Nephron (organoid): ENCODE measurements around the gene LRFN2.

ENCODE experiments used
- H3K27ac Mint-ChIP-seq, 3 experiments: 2 replicates each; pipeline ENCODE4 v1.8.0; 2020; ENCODE audit warnings: mixed read lengths in 3 of 3, mild to moderate bottlenecking in 2 of 3, moderate library complexity in 1 of 3
- H3K27me3 Mint-ChIP-seq: 2 replicates; pipeline ENCODE4 v1.8.0; 2021; ENCODE audit warnings: low read depth, mild to moderate bottlenecking, moderate library complexity, mixed read lengths
- H3K36me3 Mint-ChIP-seq: 2 replicates; pipeline ENCODE4 v1.8.0; 2020; ENCODE audit warnings: low read depth, mixed read lengths
- H3K4me1 Mint-ChIP-seq: 2 replicates; pipeline ENCODE4 v1.8.0; 2020; ENCODE audit warnings: mixed read lengths
- H3K4me3 Mint-ChIP-seq, 3 experiments: 2 replicates each; pipeline ENCODE4 v1.8.0; 2020; ENCODE audit warnings: mild to moderate bottlenecking in 3 of 3, mixed read lengths in 3 of 3, moderate library complexity in 2 of 3
- H3K9me3 Mint-ChIP-seq: 2 replicates; pipeline ENCODE4 v1.8.0; 2020; ENCODE audit warnings: mixed read lengths
- TF ChIP-seq, protein P1 (sequence below), 3 experiments: fragments of 200-600 bp; sonication (generic); IDR thresholded peaks; one replicate each; pipeline ENCODE4 v1.5.0; 2021; ENCODE audit warnings: antibody characterized with exemption in 3 of 3; ENCODE audit not compliant: unreplicated experiment in 3 of 3

LRFN2 gene

DNA sequence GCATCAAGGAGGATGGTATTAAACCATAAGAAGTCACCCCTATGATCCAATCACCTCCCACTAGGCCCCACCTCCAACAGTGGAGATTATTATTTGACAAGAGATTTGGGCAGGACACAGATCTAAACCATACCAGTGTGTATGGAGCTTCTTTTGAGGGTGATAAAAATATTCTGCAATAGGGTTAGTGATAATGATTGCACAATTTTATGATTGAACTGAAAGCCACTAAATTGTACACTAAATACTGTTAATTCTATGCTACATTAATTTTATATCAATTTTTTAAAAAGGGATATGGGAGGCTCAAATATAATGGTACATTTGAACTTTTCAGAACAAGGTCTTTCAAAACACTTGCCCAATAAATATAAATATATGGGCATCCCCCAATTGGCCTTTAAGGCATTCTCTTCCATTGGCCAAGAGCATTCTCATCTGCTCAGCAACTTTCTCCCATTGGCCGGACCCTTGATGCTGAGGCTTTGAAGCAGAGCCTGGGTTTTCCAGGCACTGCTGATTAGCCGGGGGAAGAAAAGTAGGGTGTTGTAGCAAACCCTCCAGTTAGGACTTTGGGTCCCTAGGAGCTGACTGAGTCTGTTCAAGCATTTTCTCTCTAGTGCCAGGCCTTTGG is 209.9 kb downstream of the LRFN2 start:
- Mint-ChIP-seq H3K36me3 (no peaks in the 10 kb centered on the region), H3K9me3 (no peaks in the 10 kb centered on the region), H3K4me3 (no peak overlapping the region), H3K27me3 (peaks cover 13% of the 10 kb centered on the region), H3K4me1 (no peaks in the 10 kb centered on the region), H3K27ac (no peak overlapping the region)
- TF ChIP-seq, protein P1, sequence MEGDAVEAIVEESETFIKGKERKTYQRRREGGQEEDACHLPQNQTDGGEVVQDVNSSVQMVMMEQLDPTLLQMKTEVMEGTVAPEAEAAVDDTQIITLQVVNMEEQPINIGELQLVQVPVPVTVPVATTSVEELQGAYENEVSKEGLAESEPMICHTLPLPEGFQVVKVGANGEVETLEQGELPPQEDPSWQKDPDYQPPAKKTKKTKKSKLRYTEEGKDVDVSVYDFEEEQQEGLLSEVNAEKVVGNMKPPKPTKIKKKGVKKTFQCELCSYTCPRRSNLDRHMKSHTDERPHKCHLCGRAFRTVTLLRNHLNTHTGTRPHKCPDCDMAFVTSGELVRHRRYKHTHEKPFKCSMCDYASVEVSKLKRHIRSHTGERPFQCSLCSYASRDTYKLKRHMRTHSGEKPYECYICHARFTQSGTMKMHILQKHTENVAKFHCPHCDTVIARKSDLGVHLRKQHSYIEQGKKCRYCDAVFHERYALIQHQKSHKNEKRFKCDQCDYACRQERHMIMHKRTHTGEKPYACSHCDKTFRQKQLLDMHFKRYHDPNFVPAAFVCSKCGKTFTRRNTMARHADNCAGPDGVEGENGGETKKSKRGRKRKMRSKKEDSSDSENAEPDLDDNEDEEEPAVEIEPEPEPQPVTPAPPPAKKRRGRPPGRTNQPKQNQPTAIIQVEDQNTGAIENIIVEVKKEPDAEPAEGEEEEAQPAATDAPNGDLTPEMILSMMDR (IDR thresholded peaks at IDR 0.05; ENCODE audit: unreplicated experiment in 3 of 3): no peak

DNA sequence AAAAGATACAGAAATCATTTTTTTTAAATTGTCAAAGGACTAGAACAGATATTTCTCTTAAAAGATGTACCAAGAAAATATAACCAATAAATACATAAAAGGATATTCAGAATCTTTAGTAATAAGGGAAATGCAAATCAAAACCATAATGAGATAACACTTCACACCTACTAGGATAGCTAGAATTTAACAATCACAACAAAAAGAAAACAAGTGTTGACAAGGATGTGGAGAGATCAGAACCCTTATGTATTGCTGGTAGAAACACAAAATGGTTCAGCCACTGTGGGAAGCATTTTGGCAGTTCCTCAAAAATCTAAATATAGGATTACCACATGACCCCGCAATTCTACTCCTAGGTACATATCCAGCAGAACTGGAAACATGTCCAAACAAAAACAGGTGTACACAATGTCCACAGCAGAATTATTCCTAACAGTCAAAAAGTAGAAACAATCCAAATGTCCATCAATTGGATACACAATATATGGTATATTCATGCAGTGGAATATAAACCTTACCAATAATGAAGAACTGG is 211.0 kb downstream of the LRFN2 start:
- Mint-ChIP-seq H3K36me3 (no peaks in the 10 kb centered on the region), H3K9me3 (no peaks in the 10 kb centered on the region), H3K4me3 (no peak overlapping the region), H3K27me3 (peaks cover 12% of the 10 kb centered on the region), H3K27ac (no peak overlapping the region), H3K4me1 (no peaks in the 10 kb centered on the region)
- TF ChIP-seq, protein P1 (IDR thresholded peaks at IDR 0.05; ENCODE audit: unreplicated experiment in 3 of 3): no peak

DNA sequence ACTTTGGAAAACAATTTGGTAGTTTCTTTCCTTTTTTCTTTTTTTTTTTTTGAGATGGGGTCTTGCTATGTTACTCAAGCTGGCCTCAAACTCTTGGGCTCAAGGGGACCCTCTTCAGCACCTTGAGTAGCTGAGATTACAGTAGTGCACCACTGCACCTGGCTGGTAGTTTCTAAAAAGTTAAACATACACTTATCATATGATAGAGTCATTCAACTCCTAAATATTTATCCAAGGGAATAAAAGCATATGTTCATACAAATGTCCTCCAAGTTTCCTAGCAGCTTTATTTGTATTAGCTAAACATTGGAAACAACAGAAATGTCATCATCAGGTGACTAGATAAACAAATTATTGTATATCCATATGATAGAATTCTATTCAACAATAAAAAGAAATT is 213.9 kb downstream of the LRFN2 start:
- peaks cover 2% of the 10 kb centered on the region for H3K9me3 Mint-ChIP-seq
- no peaks in the 10 kb centered on the region for H3K4me1 Mint-ChIP-seq
- no peak overlapping the region for H3K27ac Mint-ChIP-seq
- H3K27me3 Mint-ChIP-seq: no peaks in the 10 kb centered on the region
- H3K36me3 Mint-ChIP-seq: no peaks in the 10 kb centered on the region
- TF ChIP-seq, protein P1 (IDR thresholded peaks at IDR 0.05; ENCODE audit: unreplicated experiment in 3 of 3): no peak
- H3K4me3 Mint-ChIP-seq: no peak overlapping the region

DNA sequence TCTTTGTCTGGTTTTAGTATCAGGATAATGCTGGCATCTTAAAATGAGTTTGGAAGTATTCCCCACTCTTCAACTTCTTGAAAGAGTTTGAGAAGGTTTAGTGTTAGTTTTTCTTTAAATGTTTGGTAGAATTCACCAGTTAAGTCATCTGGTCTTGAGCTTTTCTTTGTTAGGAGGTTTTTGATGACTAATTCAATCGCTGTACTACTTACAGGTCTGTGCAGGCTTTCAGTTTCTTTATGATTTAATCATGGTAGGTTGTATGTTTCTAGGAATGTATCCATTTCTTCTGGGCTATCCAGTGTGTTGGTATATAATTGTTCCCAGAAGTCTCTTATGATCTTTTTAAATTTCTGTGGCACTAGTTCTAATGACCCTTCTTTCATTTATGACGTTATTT is 215.5 kb downstream of the LRFN2 start:
- TF ChIP-seq, protein P1 (IDR thresholded peaks at IDR 0.05; ENCODE audit: unreplicated experiment in 3 of 3): no peak
- H3K27ac Mint-ChIP-seq: no peak overlapping the region
- H3K4me3 Mint-ChIP-seq: no peak overlapping the region
- H3K9me3 Mint-ChIP-seq: peaks cover 2% of the 10 kb centered on the region
- no peaks in the 10 kb centered on the region for H3K27me3 Mint-ChIP-seq
- no peaks in the 10 kb centered on the region for H3K36me3 Mint-ChIP-seq
- no peaks in the 10 kb centered on the region for H3K4me1 Mint-ChIP-seq

DNA sequence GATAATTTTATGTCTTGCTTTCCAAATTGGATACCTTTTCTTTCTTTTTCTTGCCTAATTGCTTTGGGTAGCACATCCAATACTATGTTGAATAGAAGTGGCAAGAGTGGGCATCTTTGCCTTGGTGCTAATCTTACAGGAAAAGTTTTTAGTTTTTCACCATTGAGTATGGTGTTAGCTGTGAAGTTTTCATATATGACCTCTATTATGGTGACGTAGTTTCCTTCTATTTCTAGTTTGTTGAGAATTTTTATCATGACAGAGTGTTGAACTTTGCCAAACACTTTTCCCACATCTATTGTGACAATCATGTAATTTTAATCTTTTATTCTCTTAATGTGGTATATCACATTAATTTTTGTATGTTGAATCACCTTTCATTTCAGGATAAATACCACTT is 216.1 kb downstream of the LRFN2 start:
- no peaks in the 10 kb centered on the region for H3K36me3 Mint-ChIP-seq
- no peak overlapping the region for H3K4me3 Mint-ChIP-seq
- no peaks in the 10 kb centered on the region for H3K27me3 Mint-ChIP-seq
- TF ChIP-seq, protein P1 (IDR thresholded peaks at IDR 0.05; ENCODE audit: unreplicated experiment in 3 of 3): no peak
- no peaks in the 10 kb centered on the region for H3K4me1 Mint-ChIP-seq
- no peak overlapping the region for H3K27ac Mint-ChIP-seq
- peaks cover 4% of the 10 kb centered on the region for H3K9me3 Mint-ChIP-seq

DNA sequence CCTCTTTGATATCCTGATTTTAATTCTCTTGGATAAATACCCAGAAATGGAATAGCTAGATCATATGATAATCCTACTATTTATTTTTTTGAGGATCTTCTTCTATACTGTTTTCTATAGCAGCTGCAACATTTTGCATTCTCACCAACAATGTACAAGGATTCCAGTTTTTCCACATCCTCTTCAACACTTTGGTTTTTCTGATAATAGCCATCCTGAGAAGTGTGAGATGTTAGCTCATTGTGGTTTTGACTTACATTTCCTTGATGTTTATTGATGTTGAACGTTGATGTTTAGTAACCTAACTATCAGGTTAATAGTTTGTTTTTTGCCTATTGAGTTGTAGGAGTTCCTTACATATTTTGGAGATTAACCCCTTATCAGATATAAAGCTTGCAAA is 217.3 kb downstream of the LRFN2 start:
- no peak overlapping the region for H3K27ac Mint-ChIP-seq
- no peaks in the 10 kb centered on the region for H3K4me1 Mint-ChIP-seq
- H3K4me3 Mint-ChIP-seq: no peak overlapping the region
- H3K36me3 Mint-ChIP-seq: no peaks in the 10 kb centered on the region
- TF ChIP-seq, protein P1 (IDR thresholded peaks at IDR 0.05; ENCODE audit: unreplicated experiment in 3 of 3): no peak
- H3K9me3 Mint-ChIP-seq: peaks cover 7% of the 10 kb centered on the region
- no peaks in the 10 kb centered on the region for H3K27me3 Mint-ChIP-seq
